GM12878 (cell line): Measurements from ENCODE around the gene SMIM44. TPM values are rescaled to one million over a fixed set of nuclear protein-coding genes. Genes with fewer than 3 reads are reported as not detected.

Experiments
- BACH1 ChIP-seq: fragments of 450-650 bp; IDR thresholded peaks from 2 replicates; pipeline ENCODE4 v1.6.1; 2017; ENCODE audit warnings: mild to moderate bottlenecking, borderline replicate concordance
- BRCA1 ChIP-seq: IDR thresholded peaks from 2 replicates; pipeline ENCODE4 v1.6.1; 2011; ENCODE audit warnings: low read depth, low read length, improper control_type of control experiment
- DPF2 ChIP-seq: fragments of 450-650 bp; IDR thresholded peaks from 2 replicates; pipeline ENCODE4 v1.6.1; 2017; ENCODE audit warnings: mild to moderate bottlenecking
- E2F8 ChIP-seq: fragments of 450-650 bp; IDR thresholded peaks from 2 replicates; pipeline ENCODE4 v1.6.1; 2018; ENCODE audit warnings: mild to moderate bottlenecking, low read depth, moderate library complexity; ENCODE audit not compliant: partially characterized antibody
- HDAC6 ChIP-seq: fragments of 200-600 bp; sonication (generic); IDR thresholded peaks from one replicate; pipeline ENCODE4 v1.8.0; 2017; ENCODE audit warnings: antibody characterized with exemption; ENCODE audit not compliant: unreplicated experiment
- KAT2A ChIP-seq: conservative IDR thresholded peaks from 2 replicates; pipeline ENCODE4 v1.6.1; 2011; ENCODE audit warnings: low read depth, low read length; ENCODE audit not compliant: control insufficient read depth
- LARP7 ChIP-seq: fragments of 450-650 bp; IDR thresholded peaks from 2 replicates; pipeline ENCODE4 v1.6.1; 2017; ENCODE audit warnings: mild to moderate bottlenecking
- NR2C2 ChIP-seq: IDR thresholded peaks from 2 replicates; pipeline ENCODE4 v1.6.1; 2011; ENCODE audit warnings: borderline replicate concordance, low read depth; ENCODE audit not compliant: control insufficient read depth, insufficient read length
- RB1 ChIP-seq: fragments of 450-650 bp; formaldehyde crosslinking; IDR thresholded peaks from 2 replicates; pipeline ENCODE4 v1.6.1; 2017; ENCODE audit warnings: mild to moderate bottlenecking, borderline replicate concordance
- RELB ChIP-seq: fragments of 450-650 bp; IDR thresholded peaks from 2 replicates; pipeline ENCODE4 v1.6.1; 2017; ENCODE audit warnings: low read depth, mild to moderate bottlenecking, moderate library complexity
- SIX5 ChIP-seq: IDR thresholded peaks from 2 replicates; pipeline ENCODE4 v1.6.1; 2011; ENCODE audit warnings: mild to moderate bottlenecking, low read depth, low read length, moderate library complexity; ENCODE audit not compliant: severe bottlenecking
- STAT3 ChIP-seq: IDR thresholded peaks from 2 replicates; pipeline ENCODE4 v1.6.1; 2011; ENCODE audit warnings: low read depth, low read length, improper control_type of control experiment
- TCF12 ChIP-seq: IDR thresholded peaks from 2 replicates; pipeline ENCODE4 v1.6.1; 2011; ENCODE audit warnings: low read depth, mild to moderate bottlenecking, low read length
- TCF3 ChIP-seq: IDR thresholded peaks from 2 replicates; pipeline ENCODE4 v1.6.1; 2012; ENCODE audit warnings: low read depth, mild to moderate bottlenecking, low read length, borderline replicate concordance; ENCODE audit not compliant: insufficient read depth
- ZBTB40 ChIP-seq: fragments of 450-650 bp; IDR thresholded peaks from 2 replicates; pipeline ENCODE4 v1.6.1; 2016; ENCODE audit warnings: mild to moderate bottlenecking, moderate library complexity, borderline replicate concordance
- ZNF687 ChIP-seq: fragments of 450-650 bp; IDR thresholded peaks from 2 replicates; pipeline ENCODE4 v1.6.1; 2017; ENCODE audit warnings: mild to moderate bottlenecking, moderate library complexity
- ZSCAN29 ChIP-seq: fragments of 450-650 bp; IDR thresholded peaks from 2 replicates; pipeline ENCODE4 v1.6.1; 2017; ENCODE audit warnings: mild to moderate bottlenecking, moderate library complexity
- polyA plus RNA-seq, 11 experiments: library from polyadenylated mRNA; depleted of rRNA in 4 of 11; unstranded in 6 of 11; stranded (reverse) in 5 of 11; fragments of >200 nt; fragmentation: Nextera tagmentation in 4 of 11; fragmentation: Illumina TruSeq in 1 of 11; extraction: Ambion mirVana in 4 of 11; extraction: Trizol in 1 of 11; gene quantifications; 1 replicate in 1 of 11; 2 replicates in 10 of 11; pipeline versions ENCODE4 v1.2.1 to v1.2.3, GENCODE V29; 2011 to 2016; ENCODE audit warnings: inconsistent platforms in 2 of 11, missing spikeins in 2 of 11, low read depth in 1 of 11
- total RNA-seq, 4 experiments: library from RNA; depleted of rRNA in 3 of 4; stranded (reverse); fragments of >200 nt in 3 of 4; fragmentation: Illumina TruSeq in 1 of 4; extraction: Trizol in 1 of 4; gene quantifications; 2 replicates each; pipeline versions ENCODE4 v1.2.1 to v1.2.3, GENCODE V29; 2013 to 2021

The SMIM44 gene
- total and polyA plus RNA-seq, 10 of the 15 experiments (the other 5 are each of a cell fraction or from before 2014, with no cell fraction given) = not detected

- no peak for TF ChIP-seq STAT3
- TF ChIP-seq TCF12 = peak; percentile 79; the same call in 1 of the 2 replicates
- TF ChIP-seq NR2C2 = no peak
- TF ChIP-seq LARP7 = peak; percentile 77
- TF ChIP-seq BRCA1 = peak; percentile 41; the same call in 1 of the 2 replicates
- peak; percentile 64 for TF ChIP-seq E2F8
- no peak for TF ChIP-seq HDAC6
- TF ChIP-seq KAT2A = no peak
- TF ChIP-seq ZBTB40 = peak; percentile 62; the same call in 1 of the 2 replicates
- TF ChIP-seq RB1 = peak; percentile 96
- TF ChIP-seq TCF3 = 0 out of 2 replicates have a peak, but pooled peaks have one; percentile 65
- peak; percentile 52; the same call in 1 of the 2 replicates for TF ChIP-seq ZNF687
- peak; percentile 99 for TF ChIP-seq RELB
- TF ChIP-seq BACH1 = peak; percentile 75; the same call in 1 of the 2 replicates
- TF ChIP-seq ZSCAN29 = peak; percentile 21; the same call in 1 of the 2 replicates
- TF ChIP-seq SIX5 = peak; percentile 69
- peak; percentile 85 for TF ChIP-seq DPF2
These were observed 17.3 kb upstream of the SMIM44 start, which contains the start of gene DOHH (continued) for GRCh38 chr19:3500429-3501101.
